Heart left ventricle (tissue), 13 donors: ENCODE measurements around the gene MDH2.
"Not testable (repeated sequence)": the region's sequence is repeated elsewhere in the genome, so short reads cannot be mapped to it uniquely, and the experiment has no call there.

Experiments used
- POLR2A ChIP-seq, 2 donors: fragments of 450-650 bp; IDR thresholded peaks; one replicate each; pipeline ENCODE4 v1.6.1; 2017; ENCODE audit warnings: antibody characterized with exemption in 2 of 2, mild to moderate bottlenecking in 2 of 2, moderate library complexity in 2 of 2
- TF ChIP-seq, protein P1 (sequence below), 12 donors: fragments of 200-600 bp; sonication (generic) in 4 of 12; IDR thresholded peaks; one replicate each; pipeline versions ENCODE4 v1.5.0 to v1.8.0; 2018 to 2022; ENCODE audit warnings: antibody characterized with exemption in 12 of 12, mild to moderate bottlenecking in 5 of 12
- donor health status: ischemic (EF 13 %, LVEDD 7.1; RV severe dilation, severe dysfunction).
- donor health status: DM: no; HTN: yes; CAD: no.
- donor health status: DM: no; HTN: no; CAD: no.
- donor health status: ischemic (EF 25% LVEDD 6.9; RV normal size, moderate dysfunction).
- donor health status: ischemic (EF 25% LVEDD 5.7; RV mildly dilated, moderate dysfunction).
- donor health status: ischemic (EF 35%, LVEDD 5.7; RV mildly dilated, moderate dysfunction).
- donor health status: nonischemic (EF 11% LVEDD 7.7; RV severe dilation, severe dysfunction).
- donor health status: DM: yes; HTN: yes; CAD: no.
- donor health status: PGD.
- donor health status: ischemic (EF 29% LVEDD 5.4; RV normal size, mild dysfunction).
- donor health status: nonischemic (EF 23%, LVEDD 6.1; RV moderate dilation, normal function).

DNA sequence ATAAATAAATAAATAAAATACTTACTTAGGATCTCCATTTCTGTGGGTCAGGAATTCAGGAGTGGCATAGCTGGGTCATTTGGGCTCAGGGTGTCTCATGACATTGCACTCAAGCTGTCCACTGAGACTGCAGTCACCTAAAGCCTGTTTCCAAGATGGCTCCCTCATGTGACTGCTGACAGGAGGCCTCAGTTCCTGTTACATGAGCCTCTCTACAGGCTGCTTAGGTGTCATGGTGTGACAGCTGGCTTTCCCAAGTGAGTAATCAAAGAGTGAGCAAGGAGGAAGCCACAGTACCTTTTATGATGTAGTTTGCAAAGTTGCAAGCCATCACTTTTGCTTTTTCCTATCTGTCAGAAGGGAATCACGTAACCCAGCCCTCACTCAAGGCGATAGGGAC lies 55.9 kb downstream of the MDH2 start:
- TF ChIP-seq, protein P1, sequence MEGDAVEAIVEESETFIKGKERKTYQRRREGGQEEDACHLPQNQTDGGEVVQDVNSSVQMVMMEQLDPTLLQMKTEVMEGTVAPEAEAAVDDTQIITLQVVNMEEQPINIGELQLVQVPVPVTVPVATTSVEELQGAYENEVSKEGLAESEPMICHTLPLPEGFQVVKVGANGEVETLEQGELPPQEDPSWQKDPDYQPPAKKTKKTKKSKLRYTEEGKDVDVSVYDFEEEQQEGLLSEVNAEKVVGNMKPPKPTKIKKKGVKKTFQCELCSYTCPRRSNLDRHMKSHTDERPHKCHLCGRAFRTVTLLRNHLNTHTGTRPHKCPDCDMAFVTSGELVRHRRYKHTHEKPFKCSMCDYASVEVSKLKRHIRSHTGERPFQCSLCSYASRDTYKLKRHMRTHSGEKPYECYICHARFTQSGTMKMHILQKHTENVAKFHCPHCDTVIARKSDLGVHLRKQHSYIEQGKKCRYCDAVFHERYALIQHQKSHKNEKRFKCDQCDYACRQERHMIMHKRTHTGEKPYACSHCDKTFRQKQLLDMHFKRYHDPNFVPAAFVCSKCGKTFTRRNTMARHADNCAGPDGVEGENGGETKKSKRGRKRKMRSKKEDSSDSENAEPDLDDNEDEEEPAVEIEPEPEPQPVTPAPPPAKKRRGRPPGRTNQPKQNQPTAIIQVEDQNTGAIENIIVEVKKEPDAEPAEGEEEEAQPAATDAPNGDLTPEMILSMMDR (IDR thresholded peaks at IDR 0.05) = not testable (repeated sequence)
- TF ChIP-seq POLR2A (IDR thresholded peaks at IDR 0.05) = not testable (repeated sequence)
